HG02970 (cell line): Measurements from ENCODE around the gene B4GAT1.
A peak's percentile ranks its signal among the peaks of the same experiment; 100 is the strongest.
"Not testable (repeated sequence)": the region's sequence is repeated elsewhere in the genome, so short reads cannot be mapped to it uniquely, and the experiment has no call there.

Experiments
- ATAC-seq: cut with Tn5 transposase; IDR thresholded peaks from one replicate; pipeline ENCODE4 v1.9.1; 2021; ENCODE audit warnings: mild to moderate bottlenecking, moderate library complexity, moderate number of reproducible peaks; ENCODE audit not compliant: unreplicated experiment, low FRiP score

Gene B4GAT1

DNA sequence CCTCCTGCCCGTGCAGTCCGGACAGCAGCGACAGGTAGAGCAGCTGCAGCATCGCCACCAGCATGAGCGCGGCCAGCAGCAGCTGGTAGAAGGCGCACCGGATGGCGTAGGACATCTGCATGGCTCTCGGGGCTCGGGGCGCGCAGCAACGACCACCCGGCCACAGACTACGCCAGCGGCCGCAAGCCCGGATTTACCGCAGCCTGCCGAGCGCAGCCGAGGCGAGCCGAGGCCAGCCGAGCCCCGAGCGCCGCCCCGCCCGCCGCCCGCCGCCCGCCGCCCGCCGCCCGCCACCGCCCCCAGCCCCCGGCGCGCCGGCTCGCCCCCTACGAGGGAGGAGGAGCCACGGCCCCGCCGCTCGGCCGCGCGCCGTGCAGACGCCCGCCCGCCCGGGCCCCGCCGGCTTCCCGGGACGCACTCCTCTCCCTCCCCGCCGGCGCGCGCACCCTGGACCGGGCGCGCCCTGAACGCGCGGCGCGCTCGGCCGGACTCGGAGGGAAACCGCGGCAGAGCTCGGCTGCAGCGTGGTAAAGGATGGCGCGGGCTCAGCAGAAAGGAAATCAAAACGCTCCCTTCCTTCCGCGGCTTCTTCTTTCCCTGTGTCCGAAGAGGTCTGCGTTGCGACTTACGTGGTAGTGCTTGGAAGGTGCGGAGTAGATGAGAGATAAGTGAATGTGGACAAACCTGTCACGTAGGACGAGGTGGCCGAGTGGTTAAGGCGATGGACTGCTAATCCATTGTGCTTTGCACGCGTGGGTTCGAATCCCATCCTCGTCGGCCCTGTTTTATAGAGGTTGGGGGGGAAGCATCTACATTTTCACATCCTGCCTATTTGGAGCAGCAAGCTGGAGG, at the start of gene B4GAT1:
Gene B4GAT1, minus strand, starts transcription at position 205 of the 852 bp plus-strand sequence. Its CDS starts 84 bp downstream, at position 121.
- ATAC-seq, result peak; percentile 45

DNA sequence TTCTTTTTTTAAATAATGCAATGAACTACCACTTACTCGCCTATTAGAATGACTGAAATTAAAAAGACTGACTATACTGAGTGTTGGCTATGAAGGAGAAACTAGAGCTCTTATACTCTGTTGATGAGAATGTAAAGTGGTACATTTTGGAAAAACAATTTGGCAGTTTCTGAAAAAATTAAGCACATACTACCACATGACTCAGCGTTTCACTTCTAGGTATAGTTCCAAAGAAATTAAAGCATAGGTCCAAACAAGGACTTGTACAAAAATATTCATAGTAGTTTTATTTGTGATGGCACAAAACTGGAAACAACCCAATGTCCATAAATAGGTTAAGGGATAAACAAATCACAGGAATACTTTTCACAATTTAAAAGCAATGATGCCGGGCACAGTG, 46.5 kb upstream of the B4GAT1 start:
- ATAC-seq, result no peak

GRCh38 chr11:66391322-66391721, 43.9 kb upstream of the B4GAT1 start:
- ATAC-seq, result no peak

- ATAC-seq, result no peak
These were observed 41.5 kb upstream of the B4GAT1 start for GRCh38 chr11:66388780-66389386.

DNA sequence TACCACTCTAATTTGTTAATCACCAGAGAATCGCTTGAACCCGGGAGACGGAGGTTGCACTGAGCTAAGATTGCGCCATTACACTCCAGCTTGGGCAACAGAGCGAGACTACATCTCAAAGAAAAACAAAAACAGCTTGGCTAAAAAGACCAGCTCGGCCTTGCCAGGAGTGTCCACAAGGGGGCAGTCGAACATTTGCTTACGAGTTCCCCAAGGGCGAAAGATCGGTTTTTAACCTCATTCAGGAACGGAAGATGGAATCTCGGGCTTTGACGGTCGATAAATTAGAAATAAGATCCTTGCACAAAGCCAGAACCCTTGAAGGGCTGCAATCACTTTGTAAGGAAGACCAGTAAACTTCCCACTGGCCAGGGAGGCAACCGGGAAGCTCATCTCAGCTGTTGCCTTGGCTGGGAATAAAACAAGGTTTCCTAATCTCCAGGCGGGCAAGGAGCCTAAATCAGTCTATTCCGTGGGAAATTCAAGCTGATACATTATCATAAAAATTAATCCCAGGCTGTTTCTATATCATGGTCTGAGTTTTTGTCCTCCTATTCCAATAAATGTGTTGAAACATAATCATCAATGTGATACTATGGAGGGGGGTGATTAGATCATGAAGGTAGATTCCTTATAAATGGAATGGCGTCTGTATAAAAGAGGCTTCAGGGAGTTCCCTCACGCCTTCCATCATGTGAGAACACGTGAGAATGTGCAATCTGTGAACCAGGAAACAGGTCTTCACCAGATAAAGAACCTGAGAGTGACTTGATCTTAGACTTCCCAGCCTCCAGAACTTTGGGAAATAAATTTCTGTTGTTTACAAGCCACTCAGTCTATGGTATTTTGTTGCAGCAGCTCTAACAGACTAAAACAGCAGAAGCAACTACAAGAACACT, 39.0 kb upstream of the B4GAT1 start:
- no peak for ATAC-seq

GRCh38 chr11:66384316-66384715, 36.9 kb upstream of the B4GAT1 start:
- ATAC-seq, result not testable (repeated sequence)

- ATAC-seq, result not testable (repeated sequence)
These were observed 32.8 kb upstream of the B4GAT1 start for GRCh38 chr11:66380264-66380663.

DNA sequence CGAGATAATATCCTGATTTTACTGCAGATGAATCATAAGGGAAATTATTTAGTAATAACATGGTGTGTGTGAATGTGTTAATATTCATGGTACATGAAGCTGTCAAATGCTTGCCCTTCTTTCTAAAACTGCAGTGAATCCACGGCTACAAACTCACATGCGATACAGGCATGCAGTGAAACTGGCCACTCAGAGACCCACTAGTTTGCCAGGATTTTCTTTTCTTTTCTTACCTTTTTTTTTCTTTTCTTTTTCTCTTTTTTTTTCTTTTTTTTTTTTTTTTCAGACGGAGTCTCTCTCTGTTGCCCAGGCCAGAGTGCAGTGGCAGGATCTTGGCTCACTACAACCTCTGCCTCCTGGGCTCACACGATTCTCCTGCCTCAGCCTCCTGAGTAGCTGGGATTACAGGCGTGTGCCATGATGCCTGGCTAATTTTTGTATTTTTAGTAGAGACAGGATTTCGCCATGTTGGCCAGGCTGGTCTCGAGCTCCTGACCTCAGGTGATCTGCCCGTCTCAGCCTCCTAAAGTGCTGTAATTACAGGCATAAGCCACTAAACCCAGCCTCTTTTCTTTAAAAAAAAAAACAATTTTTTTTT, 26.4 kb upstream of the B4GAT1 start:
- ATAC-seq, result not testable (repeated sequence)

DNA sequence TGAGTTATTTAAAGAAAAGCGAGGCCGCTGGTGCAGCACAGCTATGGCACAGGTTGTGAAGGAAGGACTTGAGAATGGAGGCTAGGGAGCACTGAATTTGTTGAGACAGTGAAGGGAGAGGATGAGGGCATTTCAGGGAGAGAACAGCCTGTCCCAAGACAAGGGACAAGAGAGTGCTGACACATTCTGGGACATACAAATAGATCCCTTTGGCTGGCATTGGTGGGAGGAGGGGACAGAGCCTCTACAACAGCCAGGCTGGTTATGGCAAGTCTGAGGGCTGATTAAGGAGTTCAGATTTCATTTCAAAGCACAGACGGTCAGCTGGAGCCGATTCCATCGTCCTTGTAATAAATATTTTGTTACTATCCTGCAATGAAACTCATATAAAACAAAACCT, 25.8 kb upstream of the B4GAT1 start:
- no peak for ATAC-seq

DNA sequence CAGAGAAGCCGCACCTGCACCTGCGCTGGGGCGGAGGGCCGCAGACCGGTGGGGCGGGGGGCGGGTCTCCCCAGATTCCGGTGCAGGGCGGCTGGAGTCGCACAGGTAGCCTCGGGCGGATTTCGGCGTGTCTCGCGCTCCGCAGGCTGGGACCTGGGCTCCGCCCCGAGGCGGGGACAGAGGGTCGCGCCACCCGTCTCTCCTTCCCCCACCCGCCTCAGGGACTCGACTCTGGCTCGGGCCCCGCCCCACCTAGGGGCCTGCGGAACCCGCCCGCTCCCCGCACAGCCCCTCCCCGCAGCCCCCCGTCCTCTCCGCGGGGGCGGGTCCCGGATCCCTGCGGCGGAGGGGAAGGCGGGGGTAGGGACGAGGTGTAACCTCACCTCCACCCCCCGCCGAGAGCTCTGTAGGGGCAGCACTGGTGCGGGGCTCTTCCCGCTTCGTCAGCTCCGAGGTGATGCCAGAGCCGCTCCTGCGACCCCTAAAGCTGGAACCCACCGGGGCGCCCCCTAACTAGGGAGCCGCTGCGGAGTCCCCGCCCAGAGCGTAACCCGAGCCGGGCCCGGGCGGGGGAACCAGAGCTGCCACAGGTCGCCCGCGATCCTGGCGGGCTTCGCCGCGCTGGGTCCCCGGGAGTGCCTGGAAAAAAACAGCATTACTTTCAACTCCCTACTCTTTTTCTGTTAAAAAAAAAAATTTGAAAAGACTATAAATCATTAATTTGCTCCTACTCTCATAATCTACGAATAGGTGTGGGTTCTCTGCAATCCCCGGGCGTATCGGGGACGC, 24.4 kb upstream of the B4GAT1 start, which contains the start of gene SLC29A2:
Gene SLC29A2, minus strand, starts transcription at position 134 of the 789 bp plus-strand sequence. CDS start 169 bp downstream, outside the sequence.
- peak; percentile 51 for ATAC-seq

GRCh38 chr11:66369073-66369894, 21.9 kb upstream of the B4GAT1 start:
- no peak for ATAC-seq

DNA sequence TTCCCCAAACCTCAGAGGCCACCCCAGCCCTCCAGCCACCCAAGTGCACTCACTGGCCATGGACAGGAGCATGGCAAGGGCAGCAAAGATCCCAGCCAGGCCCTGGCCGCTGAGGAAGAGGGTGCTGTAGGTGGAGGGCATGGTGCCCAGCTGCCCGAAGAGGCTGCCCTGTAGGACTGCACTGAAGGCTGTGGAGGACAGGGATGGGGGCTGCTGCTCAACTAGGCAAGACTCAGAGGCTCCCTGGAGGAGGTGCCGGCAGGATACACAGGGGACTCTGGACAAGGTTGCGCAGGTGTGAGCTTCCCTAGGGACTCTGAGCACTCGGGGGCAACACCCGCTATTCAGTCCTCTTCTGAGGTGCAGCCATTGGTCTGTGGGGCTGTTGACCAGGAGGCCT, 21.1 kb upstream of the B4GAT1 start:
- no peak for ATAC-seq

GRCh38 chr11:66367561-66368312, 20.3 kb upstream of the B4GAT1 start:
- ATAC-seq, result no peak

DNA sequence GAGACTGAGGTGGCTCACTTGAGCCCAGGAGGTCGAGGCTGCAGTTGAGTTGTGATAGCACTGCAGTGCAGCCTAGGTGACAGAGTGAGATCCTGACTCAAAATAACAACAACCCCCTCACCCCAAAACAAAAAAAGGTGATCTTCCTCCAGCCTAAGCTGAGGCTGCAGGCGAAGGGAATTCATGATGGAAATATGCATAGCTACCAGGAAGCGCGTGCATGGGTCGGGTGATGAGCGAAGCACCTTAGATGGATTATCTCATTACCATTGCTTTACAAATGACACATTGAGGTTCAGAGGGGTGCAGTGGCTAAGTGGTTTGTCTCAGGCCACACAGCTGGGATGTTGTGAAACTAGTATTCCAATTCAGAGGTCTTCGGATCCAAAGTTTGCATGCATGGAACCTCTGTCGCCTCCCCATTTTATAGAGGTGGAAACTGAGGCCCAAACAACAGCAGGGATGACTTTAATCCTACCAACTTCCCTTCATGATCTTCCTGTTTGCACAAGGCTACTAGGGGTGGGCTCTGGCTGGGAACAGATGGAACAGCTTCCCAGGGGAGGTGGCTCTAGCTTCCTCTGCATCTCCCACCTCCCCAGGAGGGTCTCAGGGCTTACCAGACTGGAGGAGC, 19.5 kb upstream of the B4GAT1 start:
- ATAC-seq, result no peak

DNA sequence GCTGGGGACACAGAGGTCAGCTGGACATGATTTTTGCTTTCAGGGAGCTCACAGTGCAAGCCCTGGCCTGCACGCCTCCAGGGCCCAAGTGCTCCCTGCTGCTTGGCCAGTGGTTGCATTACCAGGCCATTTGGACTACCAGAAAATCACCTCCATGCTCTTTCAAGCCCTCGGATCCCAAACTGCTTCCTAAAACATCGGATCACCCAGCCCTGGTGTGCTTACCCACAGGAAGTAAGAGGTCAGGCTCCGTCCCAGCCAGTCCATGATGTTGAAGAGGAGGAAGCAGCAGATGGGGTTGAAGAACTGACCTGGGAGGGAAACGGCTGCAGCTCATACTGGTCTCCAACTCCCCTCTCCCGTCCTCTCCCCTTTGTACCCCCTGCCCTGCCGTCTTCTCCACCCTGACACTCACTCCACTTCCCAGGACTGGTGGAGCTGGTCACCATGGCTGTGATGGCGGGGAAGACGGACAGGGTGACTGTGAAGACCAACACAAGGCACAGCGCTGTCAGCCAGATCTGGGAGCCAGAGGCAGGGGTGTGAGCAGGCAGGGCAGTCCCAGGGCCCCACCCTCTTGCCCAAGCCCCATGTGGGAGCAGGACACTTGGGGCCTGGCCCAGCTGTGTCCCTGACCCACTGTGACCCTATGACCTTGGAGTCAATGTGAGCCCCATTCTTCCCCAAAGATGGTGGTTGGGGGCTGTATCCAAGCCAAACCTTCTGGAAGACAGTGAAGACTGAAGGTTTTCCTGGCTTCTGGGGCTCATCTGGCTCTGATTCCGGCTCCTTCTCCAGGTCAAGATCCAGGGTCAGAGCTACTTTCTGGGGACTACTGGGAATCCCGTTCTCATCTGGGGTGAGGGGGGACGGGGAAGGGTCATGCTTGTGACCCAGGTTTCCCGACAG, 18.5 kb upstream of the B4GAT1 start:
- ATAC-seq, result no peak

DNA sequence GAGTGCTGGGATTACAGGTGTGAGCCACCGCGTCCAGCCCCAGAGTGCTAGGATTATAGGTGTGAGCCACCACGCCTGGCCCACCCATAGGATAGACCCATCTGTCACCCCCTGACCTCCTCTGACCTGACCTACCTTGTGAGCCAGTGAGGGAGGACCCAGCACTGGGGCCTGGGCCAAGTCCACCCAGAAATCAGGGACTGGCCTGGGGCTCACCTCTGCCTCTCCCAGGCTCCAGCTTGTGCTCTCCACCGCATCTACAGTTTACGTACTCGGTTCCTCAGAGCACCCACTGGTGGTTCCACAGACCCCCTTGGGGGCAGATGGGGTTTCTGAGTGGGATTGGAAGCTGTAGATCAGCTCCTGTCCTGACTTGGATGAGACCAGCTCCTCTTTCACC, 17.7 kb upstream of the B4GAT1 start:
- no peak for ATAC-seq
